Motor neuron (in vitro differentiated cells): ENCODE results near the gene DCC. TPM values are rescaled to one million over a fixed set of nuclear protein-coding genes. Genes with fewer than 3 reads are reported as not detected.

Source experiments
- ATAC-seq, 8 experiments: fragments of 200-7000 bp; cut with Tn5 transposase; replicated peaks in 6 of 8; 2 replicates each; pipeline ENCODE4 v1.8.0; 2021; ENCODE audit warnings: mild to moderate bottlenecking in 8 of 8, moderate library complexity in 8 of 8
- H3K27ac ChIP-seq, 2 donors: fragments of 250-450 bp; sonication (Bioruptor Pico); 2 replicates each; pipeline ENCODE4 v1.9.0; 2021; ENCODE audit warnings: antibody characterized with exemption in 2 of 2, mild to moderate bottlenecking in 2 of 2, moderate library complexity in 1 of 2
- H3K4me1 ChIP-seq, 2 donors: fragments of 250-450 bp; sonication (Bioruptor Pico); replicated peaks in 1 of 2; 2 replicates each; pipeline ENCODE4 v1.6.1; 2021; ENCODE audit warnings: antibody characterized with exemption in 2 of 2, mild to moderate bottlenecking in 2 of 2, moderate library complexity in 1 of 2
- H3K4me3 ChIP-seq, 5 donors: fragments of 250-450 bp; sonication (Bioruptor Pico); 2 replicates each; pipeline ENCODE4 v1.9.0; 2021; ENCODE audit warnings: antibody characterized with exemption in 5 of 5, mild to moderate bottlenecking in 5 of 5, moderate library complexity in 4 of 5
- whole genome bisulfite sequencing, 10 experiments: fragments of 450-650 bp; shearing (Covaris generic); methylation state at CpG; one replicate each; pipeline ENCODE4 v1.0.0; 2022; 5-methylcytosine and 5-hydroxymethylcytosine counted together
- in situ Hi-C, 9 experiments: fragments of 400-800 bp; cut with MboI; loops; one replicate each; pipeline ENCODE4 v1.15.0; 2021; ENCODE audit warnings: low sequenced_read_pairs in 9 of 9, low pct_unique_long_range_greater_than_20kb in 2 of 9; ENCODE audit not compliant: unreplicated experiment in 9 of 9
- total RNA-seq, 8 experiments: library from RNA; unstranded; fragments of 300-600 nt; gene quantifications; 2 replicates each; pipeline versions ENCODE4 v1.2.3 to v1.2.4, GENCODE V29; 2022

Gene DCC
- total RNA-seq, 8 experiments from 2014 or later = 0.04 to 66.0 (median 48.3) TPM; not detected in 2

- Histone ChIP-seq H3K4me1 (peaks cover 0 to 5% of the 10 kb centered on the region in 2 donors), H3K4me3 (no peak overlapping the region), H3K27ac (no peak overlapping the region)
- WGBS, 10 experiments = 0 to 93% (median 70%) methylated on average over 1 to 2 of the region's 2 CpGs
- ATAC-seq = no peak
- in situ Hi-C loops = no loop called here
These were observed 411.0 kb downstream of the DCC start for GRCh38 chr18:52750995-52751394.

DNA sequence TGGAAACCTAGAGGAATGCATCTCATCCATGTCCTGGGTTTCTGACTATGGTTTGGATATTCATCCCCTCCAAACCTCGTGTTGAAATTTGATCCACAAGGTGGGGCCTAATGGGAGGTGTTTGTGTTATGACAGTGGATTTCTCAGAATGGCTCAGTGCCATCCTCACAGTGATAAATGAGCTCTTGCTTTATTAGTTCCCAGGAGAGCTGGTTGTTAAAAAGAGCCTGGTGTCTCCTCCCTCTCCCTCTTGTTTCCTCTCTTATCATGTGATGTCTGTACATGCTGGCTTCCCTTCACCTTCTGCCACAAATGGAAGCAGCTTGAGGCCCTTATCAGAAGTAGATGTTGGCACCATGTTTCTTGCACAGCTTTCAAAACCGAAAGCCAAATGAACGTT lies 424.3 kb downstream of the DCC start:
- H3K27ac ChIP-seq = no peak overlapping the region
- H3K4me3 ChIP-seq = no peak overlapping the region
- peaks cover 0 to 9% of the 10 kb centered on the region in 2 donors for H3K4me1 ChIP-seq
- 0 to 94% (median 62%) methylated on average over 1 to 3 of the region's 3 CpGs; no CpG with 5 or more reads in 1 of the 10 experiments for WGBS, 10 experiments
- peak in 5 of 8 experiments; percentile 41 to 78 (median 53) for ATAC-seq
- in situ Hi-C loops = no loop called here

- Histone ChIP-seq H3K4me3 (no peak overlapping the region), H3K27ac (no peak overlapping the region), H3K4me1 (peaks cover 0 to 9% of the 10 kb centered on the region in 2 donors)
- no peak for ATAC-seq
- in situ Hi-C loops = no loop called here
- WGBS, 10 experiments = 7 to 100% (median 76%) methylated on average over 2 to 7 of the region's 9 CpGs; no CpG with 5 or more reads in 1 of the 10 experiments
These were observed 426.1 kb downstream of the DCC start for GRCh38 chr18:52766002-52766545.

DNA sequence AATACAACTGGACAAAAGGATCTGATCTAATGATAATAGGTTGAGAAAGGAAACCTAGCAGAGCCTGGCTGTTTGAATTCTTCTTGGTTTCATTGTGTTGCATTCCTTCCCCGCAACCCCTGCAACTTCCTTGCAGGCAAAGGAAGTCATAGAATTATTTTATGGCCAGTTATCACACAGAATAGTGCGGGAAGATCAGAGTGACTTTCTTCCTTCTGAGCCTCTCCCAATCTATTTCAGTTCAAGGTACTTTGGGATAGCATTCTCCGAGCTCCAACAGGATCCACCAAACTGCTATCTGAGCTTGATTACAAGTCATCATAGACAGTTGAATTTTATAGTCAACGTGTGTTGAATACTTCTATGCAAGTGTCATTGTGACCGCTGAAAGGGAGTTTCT lies 441.1 kb downstream of the DCC start:
- in situ Hi-C loops = no loop called here
- Histone ChIP-seq H3K4me1 (peaks cover 0 to 2% of the 10 kb centered on the region in 2 donors), H3K27ac (no peak overlapping the region), H3K4me3 (no peak overlapping the region)
- ATAC-seq = no peak
- WGBS, 10 experiments = 0 to 93% (median 49%) methylated on average over 2 to 5 of the region's 5 CpGs; no CpG with 5 or more reads in 2 of the 10 experiments

GRCh38 chr18:52791321-52791720 lies 451.3 kb downstream of the DCC start:
- ATAC-seq = no peak
- Histone ChIP-seq H3K4me1 (no peaks in the 10 kb centered on the region), H3K27ac (no peak overlapping the region), H3K4me3 (no peak overlapping the region)
- WGBS, 10 experiments = 0 to 43% (median 0%) methylated on average over 1 to 2 of the region's 2 CpGs; no CpG with 5 or more reads in 4 of the 10 experiments
- in situ Hi-C loops = no loop called here

- ATAC-seq = no peak
- Histone ChIP-seq H3K4me1 (peaks cover 0 to 1% of the 10 kb centered on the region in 2 donors), H3K27ac (no peak overlapping the region), H3K4me3 (no peak overlapping the region)
- WGBS, 10 experiments = 86 to 100% (median 100%) methylated on average over 1 of the region's 1 CpG; no CpG with 5 or more reads in 6 of the 10 experiments
- in situ Hi-C loops = no loop called here
These were observed 472.8 kb downstream of the DCC start for GRCh38 chr18:52812834-52813233.

- H3K4me1 ChIP-seq = no peaks in the 10 kb centered on the region
- H3K4me3 ChIP-seq = no peak overlapping the region
- 86 to 100% (median 100%) methylated on average over 1 of the region's 1 CpG; no CpG with 5 or more reads in 7 of the 10 experiments for WGBS, 10 experiments
- in situ Hi-C loops = no loop called here
- no peak overlapping the region for H3K27ac ChIP-seq
- ATAC-seq = peak in 3 of 8 experiments; percentile 45 to 68 (median 62)
These were observed 473.8 kb downstream of the DCC start for GRCh38 chr18:52813635-52814416.

- no peak overlapping the region for H3K4me3 ChIP-seq
- no peak overlapping the region for H3K27ac ChIP-seq
- in situ Hi-C loops = no loop called here
- H3K4me1 ChIP-seq = no peaks in the 10 kb centered on the region
- no peak for ATAC-seq
- 8 to 100% (median 88%) methylated on average over 1 to 2 of the region's 2 CpGs for WGBS, 10 experiments
These were observed 475.7 kb downstream of the DCC start for GRCh38 chr18:52815651-52816050.

- in situ Hi-C loops = no loop called here
- no peak overlapping the region for H3K4me3 ChIP-seq
- H3K27ac ChIP-seq = no peak overlapping the region
- no peaks in the 10 kb centered on the region for H3K4me1 ChIP-seq
- no peak for ATAC-seq
- 0 to 100% (median 79%) methylated on average over 1 to 4 of the region's 4 CpGs; no CpG with 5 or more reads in 2 of the 10 experiments for WGBS, 10 experiments
These were observed 476.1 kb downstream of the DCC start for GRCh38 chr18:52816121-52816520.

- no peaks in the 10 kb centered on the region for H3K4me1 ChIP-seq
- no peak for ATAC-seq
- 0 to 100% (median 82%) methylated on average over 1 of the region's 1 CpG; no CpG with 5 or more reads in 4 of the 10 experiments for WGBS, 10 experiments
- H3K4me3 ChIP-seq = no peak overlapping the region
- in situ Hi-C loops = no loop called here
- no peak overlapping the region for H3K27ac ChIP-seq
These were observed 482.2 kb downstream of the DCC start for GRCh38 chr18:52822160-52822559.

DNA sequence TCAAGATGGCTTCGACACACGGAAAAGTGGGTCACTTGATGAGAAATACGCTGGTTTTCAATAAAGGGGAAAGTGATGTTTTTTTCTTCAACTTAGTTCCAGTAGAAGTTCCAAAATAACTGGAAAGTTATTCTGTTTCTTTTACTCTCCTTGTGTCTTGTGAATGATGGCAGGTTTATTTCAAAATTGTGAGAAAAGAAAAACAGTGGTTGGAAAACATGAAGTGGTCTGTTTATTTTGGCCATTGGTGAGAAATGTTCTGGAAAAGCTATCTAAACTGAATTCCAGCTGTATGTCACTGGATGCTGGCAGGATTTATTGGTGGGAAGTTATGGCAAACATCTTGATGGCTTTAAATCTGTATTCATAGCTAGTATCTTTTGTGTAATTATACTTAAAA lies 484.1 kb downstream of the DCC start:
- in situ Hi-C loops = no loop called here
- Histone ChIP-seq H3K27ac (no peak overlapping the region), H3K4me3 (no peak overlapping the region), H3K4me1 (no peaks in the 10 kb centered on the region)
- ATAC-seq = no peak
- 0 to 100% (median 88%) methylated on average over 2 to 3 of the region's 3 CpGs for WGBS, 10 experiments

GRCh38 chr18:52826994-52827393 lies 487.0 kb downstream of the DCC start:
- WGBS, 10 experiments = 20 to 100% (median 66%) methylated on average over 1 to 3 of the region's 3 CpGs; no CpG with 5 or more reads in 2 of the 10 experiments
- H3K4me1 ChIP-seq = peaks cover 0 to 10% of the 10 kb centered on the region in 2 donors
- in situ Hi-C loops = no loop called here
- no peak overlapping the region for H3K4me3 ChIP-seq
- no peak overlapping the region for H3K27ac ChIP-seq
- ATAC-seq = no peak

GRCh38 chr18:52829320-52829719 lies 489.3 kb downstream of the DCC start:
- no peak overlapping the region for H3K27ac ChIP-seq
- no peak overlapping the region for H3K4me3 ChIP-seq
- H3K4me1 ChIP-seq = peaks cover 0 to 10% of the 10 kb centered on the region in 2 donors
- peak in 4 of 8 experiments; percentile 40 to 77 (median 59) for ATAC-seq
- in situ Hi-C loops = no loop called here
